Amygdala (tissue), 56 donors: Measurements from ENCODE around the gene HECTD3.
A peak's percentile ranks its signal among the peaks of the same experiment; 100 is the strongest.
"Not testable (repeated sequence)": the region's sequence is repeated elsewhere in the genome, so short reads cannot be mapped to it uniquely, and the experiment has no call there.

Experiments
- DNase-seq, 56 donors: peaks; one replicate each; lab custom pipeline; 2025; lab: John Stamatoyannopoulos, UW

The HECTD3 gene

DNA sequence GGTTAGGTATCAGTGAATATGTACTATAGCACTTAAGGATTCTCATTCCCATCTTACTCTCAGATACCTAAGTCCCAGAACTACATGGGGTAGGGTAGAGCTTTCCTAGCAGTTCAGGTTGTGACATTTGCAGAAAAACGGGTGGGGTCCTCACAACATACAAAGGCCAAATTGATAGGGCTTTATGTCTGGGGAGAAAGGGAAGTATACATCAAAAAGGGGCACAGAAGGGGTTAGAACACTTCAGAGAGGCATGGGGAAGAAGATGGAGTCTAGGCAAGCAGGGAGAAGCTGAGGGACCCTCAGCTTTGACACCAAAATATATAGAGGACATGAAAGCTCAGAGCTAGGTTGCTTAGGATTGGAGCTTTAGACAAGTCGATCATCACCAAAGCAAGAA is 4.6 kb upstream of the HECTD3 start:
- DNase-seq = no peak

DNA sequence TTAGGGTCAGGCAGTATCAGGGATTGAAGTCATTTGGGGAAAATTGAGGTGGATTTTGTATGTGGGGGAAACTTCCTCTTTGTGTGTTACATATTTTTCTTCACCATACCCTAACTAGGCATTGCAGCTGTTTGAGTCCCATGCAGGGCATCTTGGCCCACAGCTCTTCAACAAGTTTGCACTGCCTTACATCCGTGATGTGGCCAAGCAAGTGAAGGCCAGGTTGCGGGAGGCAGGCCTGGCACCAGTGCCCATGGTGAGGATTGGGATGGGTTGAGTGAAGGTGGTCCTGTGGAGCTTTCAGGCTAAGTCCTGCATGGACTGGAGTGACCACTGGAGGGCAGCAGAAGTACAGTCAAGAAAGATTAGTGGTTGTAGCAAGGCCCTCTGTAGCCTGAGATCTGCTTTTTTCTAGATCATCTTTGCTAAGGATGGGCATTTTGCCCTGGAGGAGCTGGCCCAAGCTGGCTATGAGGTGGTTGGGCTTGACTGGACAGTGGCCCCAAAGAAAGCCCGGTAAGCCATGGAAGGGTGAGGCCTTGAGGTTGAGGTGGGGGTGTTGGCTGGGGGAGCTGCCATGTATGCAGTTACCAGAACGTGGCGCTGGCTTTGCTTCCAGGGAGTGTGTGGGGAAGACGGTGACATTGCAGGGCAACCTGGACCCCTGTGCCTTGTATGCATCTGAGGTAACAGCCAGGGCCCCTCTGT is 3.4 kb upstream of the HECTD3 start:
- DNase-seq = peak in 53 of 56 donors; percentile 20 to 92 (median 67)

DNA sequence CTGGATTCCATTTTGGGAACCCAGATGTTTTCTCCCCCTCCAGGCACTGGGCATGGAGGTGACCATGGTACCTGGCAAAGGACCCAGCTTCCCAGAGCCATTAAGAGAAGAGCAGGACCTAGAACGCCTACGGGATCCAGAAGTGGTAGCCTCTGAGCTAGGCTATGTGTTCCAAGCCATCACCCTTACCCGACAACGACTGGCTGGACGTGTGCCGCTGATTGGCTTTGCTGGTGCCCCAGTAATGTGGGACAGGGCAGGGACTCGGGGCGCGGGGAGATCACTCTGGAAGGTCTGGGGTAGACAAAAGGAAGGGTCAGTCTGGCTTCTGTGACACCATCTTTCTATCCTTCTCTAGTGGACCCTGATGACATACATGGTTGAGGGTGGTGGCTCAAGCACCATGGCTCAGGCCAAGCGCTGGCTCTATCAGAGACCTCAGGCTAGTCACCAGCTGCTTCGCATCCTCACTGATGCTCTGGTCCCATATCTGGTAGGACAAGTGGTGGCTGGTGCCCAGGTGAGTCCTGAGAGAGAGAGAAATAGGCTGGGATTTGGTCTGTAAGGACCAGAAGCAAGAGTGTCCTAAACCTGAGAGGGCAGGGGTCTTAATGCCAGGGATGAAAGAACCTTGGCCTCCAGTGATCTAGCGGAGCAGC is 2.6 kb upstream of the HECTD3 start:
- no peak for DNase-seq

DNA sequence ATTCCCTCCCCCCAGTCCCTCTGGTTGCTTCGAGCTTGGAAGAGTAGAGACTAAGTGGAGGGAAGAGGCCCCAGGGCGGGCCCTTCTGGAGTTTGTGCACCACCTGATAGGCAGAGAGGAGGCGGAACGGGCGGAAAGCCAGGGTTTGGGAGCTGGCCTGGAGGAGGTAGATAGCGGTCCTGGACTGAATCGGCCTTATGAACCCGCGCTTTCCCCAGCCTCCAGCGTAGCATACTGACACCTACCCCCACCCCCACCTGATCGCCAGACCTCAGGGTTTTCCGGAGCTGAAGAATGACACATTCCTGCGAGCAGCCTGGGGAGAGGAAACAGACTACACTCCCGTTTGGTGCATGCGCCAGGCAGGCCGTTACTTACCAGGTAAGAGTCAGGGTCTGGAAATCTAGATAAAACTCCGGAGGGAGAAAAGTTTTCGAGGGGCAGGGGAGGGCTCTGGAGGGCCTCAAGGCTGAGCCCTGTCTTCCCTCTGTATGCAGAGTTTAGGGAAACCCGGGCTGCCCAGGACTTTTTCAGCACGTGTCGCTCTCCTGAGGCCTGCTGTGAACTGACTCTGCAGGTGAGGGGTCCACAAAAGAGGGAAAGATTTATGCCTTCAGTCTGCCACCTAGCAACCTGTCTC is 1.6 kb upstream of the HECTD3 start:
- DNase-seq = peak in 31 of 56 donors; percentile 8 to 50 (median 34)

DNA sequence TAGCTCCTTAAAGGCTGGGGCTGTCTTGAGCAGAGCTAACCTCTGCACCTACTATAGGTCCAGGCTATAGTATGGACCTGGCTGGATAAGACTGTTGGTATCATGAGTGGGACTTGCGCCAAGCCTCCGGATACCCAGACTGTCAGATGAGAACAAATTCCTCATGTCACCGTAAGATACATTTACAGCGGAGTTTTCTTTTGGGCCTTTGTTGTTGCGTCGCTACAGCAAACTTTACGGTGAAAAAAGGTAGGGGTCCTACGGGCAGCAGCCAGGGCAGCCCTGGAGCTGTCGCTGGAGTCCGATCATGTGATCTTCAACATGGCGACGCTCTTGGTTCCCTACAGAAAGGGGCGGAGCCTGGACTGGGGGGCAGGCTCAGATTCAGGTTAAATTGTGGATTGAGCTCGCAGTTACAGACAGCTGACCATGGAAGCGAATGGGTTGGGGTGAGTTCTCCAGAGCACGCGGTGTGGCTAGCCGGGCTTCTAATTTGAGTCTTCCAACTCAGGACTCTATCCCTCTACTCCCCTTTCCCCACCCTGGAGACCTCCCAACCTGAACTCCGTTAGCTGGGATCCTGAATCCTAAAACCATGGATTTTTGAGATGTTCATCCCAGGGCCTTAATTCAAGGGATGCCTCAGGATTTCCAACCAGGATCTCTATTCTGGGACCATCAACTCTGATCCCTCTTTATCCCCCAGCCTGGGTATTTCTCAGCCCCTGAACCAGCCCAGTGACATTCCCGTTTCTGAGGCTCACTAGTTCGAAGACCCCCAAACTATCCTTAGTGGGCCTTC is 914 bp upstream of the HECTD3 start, which contains the start of gene UROD:
TSS of gene UROD (plus strand) at position 418 of the 802 bp plus-strand sequence. CDS start at position 430, 12 bp downstream.
- DNase-seq = peak in 55 of 56 donors; percentile 47 to 95 (median 82)

DNA sequence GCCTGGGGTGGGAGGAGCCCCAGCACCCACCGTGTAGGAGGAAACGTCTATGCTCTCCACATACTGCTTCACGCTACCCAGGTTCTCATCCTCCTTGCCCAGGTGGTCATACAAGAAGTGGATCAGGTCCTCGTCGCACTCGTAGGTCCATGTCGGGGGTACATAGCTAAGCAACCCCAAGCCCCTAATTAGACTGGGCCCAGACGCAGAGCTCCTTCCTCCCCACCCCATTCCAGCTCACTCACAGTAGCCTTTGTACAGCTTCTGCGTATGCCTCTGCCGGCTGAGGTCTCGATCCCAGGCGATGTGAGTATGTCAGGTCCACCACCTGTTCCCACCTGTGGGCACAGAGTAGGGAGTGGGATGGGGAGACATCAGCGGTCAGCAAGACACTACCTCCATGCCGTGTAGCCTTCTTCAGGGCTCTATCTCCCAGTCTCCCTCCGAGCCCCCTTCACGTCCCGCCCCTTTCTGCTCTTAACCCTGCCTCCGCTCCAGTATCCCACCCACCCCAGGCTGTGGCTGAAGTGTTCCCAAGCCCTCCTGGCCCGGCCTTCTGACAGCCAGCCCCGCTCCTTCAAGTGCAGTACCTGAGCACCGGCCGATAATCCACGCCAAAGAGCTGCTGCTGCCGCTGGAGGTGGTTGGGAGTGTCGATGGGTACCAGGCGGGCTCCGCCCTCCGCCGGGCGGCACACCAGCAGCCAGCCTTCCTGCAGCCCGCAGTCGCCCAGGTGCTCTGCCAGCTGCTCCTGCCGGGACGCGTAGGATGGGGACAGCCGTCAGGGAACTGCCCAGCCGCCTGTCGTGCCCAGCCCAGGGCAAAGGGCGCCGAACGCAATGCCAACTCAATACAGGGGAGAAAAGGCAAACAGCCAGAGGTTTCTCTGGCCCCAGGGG is 919 bp downstream of the HECTD3 start:
- peak in 4 of 56 donors; percentile 9 to 40 (median 31) for DNase-seq

DNA sequence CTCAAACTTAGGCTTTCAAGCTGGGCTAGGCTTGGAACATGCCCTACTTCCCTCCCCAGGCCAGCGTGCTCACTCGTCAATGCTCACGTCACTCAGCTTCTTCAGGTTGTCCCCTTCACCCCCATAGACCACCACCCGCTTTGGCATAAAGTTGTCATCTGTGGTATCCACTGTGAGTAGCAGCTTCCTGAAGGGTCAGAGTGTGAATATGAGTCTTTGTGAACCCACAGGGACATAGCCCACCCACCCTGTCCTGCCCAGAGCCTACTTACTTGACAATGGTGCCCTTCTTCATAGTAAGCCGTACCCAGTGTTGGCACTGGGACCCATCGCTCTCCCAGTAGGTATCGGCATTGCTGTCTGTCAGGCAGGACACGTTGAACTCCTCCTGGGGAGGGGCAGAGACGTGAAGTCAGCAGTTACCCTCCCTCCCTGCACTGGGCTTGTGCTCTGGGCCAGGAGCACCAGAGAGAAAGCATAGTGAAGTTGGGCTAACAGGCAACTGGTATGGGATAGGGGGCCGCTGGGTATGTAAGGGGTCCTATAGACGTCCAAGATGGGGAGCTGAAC is 1.7 kb downstream of the HECTD3 start:
- DNase-seq = no peak

DNA sequence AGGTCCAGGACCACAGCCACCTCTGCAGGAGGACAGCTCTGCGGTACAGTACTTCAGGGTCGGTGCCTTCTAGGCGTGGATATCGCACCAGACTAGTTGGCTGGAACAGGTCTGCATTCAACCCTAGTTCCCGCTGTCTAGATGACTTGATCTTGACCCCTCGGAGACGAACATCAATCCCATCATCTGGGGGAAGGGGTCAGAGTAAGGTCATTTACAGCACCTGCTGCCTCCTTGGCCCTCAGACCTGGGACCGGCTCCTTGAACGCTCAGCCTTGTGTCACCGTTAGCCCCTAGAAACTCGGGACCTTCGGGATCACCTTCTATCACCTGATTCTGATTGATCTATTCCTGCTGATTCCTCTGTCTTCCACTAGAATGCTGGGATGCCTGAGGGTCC is 2.6 kb downstream of the HECTD3 start:
- no peak for DNase-seq

DNA sequence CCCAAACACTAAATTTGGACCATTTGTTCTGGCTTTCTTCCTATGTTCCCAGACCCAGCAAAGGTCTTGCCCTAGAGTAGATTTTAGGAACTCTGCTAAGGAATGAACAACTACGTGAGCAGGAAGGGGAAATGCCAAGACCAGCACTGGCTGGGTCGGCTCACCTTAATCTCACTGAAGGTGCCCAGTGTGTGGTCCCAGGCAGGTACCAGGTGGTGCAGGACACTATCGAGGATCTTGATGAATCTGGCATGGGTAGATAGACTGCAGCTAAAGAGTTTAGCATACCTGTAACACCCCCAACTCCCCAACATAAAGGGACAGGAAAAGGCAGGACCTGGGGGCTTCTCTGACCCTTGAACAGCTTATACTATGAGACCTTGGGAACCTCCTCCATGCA is 3.0 kb downstream of the HECTD3 start:
- DNase-seq = no peak

DNA sequence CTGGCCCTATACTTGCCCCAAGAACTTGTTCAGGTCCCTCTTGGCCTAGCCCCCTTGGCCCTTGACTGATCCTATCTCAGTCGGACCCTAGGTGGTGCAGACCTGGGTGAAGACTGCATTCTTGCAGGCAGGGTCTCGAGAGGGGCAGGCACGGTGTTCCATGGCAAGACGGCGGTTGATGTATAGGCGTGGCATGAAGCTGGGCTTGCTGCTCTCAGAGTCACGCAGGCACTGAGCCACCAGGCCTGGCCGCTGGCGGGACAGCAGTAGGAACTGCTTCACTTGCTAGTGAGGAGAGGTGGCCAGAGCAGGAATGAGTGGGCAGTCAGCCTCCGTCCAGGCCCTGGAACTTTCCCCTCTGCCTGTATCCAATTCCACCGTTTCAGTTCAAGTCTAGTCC is 3.8 kb downstream of the HECTD3 start:
- no peak for DNase-seq

DNA sequence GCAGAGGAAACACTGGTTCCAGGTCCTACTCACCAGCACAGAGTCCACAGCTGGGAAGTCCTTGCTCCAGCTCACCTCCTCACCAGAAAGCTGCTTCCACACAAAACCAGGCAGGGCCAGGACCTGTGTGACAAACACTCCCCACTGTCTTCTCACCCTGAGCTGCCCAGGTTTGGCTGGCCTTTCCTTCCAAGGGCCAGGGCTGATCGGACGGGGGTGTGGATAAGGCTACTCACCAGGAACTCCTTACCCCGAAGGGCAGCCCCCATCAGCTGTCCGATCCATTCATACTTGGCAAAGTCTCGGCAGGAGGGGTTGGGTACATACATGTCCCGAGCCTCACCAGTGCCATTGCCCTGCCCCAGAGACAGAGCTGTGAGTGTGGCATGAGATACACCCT is 5.4 kb downstream of the HECTD3 start:
- DNase-seq = no peak

DNA sequence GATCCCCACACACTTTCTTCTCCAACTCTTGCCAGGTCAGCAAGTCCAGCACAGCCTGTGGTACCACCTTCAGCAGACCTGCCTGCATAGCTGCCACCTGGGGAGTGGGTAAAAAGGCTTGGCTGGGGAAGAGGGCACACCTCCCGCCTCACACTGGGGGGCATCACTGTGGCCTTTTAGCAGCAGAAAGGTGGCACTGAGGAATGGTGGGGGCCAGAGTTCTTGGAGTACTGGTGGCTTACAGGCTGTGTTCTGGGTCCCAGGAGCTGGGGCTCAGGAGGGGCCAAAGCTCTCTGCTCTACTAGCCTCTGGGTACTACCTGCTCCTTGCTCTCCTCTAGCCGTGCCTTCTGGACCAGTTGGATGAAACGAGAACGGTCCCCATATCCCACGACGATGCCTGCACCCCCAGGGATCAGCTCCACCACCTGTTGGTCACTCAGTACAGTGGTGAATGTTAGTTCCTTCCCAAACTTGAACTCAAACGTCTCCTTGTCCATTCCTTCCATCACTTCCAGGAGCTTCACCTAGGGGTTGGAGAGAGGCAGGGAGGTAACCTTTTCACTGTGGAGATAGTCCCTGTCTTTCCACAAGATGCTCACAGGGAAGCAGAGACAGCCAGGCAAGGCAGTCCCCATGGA is 6.7 kb downstream of the HECTD3 start:
- no peak for DNase-seq

DNA sequence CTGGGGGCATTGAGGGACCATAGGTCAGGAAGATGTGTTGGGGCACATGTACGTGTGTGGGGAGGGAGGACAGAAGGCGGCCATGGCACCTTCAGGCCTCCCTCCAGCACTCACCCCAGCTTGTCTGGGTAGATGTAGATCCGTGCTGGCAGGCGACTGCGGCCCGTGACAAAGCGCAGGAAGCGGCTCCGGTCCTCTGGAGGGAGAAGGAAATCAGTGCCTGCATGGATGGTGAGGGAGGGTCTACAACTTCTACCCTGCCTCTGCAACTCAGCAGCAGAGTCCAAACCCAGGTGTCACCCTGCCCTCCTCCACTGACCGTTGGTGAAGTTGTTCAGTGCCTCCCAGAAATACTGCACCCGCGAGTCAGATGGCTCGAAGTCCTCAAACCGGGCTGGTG is 7.4 kb downstream of the HECTD3 start:
- no peak for DNase-seq

DNA sequence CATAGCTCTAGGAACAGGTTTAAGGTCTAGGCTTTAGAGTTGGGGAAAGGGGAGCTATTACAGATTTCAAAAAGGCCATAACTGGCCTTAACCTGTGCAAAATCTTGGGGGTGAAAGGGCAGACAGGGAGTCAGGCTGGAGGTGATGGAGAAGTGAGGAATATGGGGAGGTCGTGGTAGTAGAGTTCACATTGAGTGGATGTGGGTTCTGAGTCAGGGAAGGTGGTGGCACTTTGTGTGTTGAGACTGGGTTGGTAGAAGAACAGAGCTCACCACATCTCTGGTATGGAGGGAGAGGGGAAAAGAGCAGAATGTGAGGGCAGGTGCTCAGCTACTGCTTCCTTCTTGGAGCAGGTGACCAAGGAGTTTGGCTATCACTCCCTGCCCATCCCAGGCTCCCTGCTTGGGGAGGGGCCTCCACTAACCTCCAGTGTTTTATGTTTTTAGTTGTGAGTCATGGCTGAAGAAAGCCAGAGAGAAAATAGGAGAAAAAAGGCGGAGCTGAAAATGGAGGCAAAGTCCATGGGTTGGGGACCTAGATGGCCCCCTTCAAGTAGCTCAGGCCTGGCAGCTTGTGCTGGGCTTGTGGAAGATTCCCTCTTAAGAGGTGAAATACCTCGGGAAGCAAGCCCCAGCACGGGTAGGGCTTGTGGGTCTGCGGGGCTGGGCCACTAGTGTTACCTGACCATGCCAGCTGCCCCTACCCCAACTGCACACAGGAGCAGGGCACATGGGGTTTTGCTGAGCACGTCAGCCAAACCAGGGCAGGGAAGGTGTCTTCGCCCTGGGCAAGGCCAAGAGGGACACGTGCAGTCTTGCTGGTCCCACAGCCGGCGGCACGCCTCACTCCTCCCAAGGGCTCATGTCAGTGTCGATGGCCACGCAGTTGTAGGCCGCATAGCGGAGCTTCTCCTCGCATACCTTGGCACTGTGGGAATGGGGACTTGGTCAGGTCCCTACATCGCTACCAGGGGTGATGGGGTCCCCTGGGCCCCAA is 8.2 kb downstream of the HECTD3 start:
- no peak for DNase-seq

DNA sequence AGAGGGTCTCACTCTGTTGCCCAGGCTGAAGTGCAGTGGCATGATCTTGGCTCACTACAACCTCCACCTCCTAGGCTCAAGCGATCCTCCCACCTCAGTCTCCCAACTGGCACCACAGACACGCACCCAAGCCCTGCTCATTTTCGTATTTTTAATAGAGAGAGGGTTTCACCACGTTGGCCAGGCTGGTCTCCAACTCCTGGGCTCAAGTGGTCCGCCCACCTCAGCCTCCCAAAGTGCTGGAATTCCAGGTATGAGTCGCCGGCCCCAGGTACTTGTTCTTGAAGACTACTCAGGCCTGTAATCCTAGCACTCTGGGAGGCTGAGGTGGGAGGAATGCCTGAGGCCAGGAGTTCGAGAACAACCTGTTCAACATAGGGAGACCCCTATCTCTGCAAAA is 9.5 kb downstream of the HECTD3 start:
- DNase-seq = not testable (repeated sequence)

DNA sequence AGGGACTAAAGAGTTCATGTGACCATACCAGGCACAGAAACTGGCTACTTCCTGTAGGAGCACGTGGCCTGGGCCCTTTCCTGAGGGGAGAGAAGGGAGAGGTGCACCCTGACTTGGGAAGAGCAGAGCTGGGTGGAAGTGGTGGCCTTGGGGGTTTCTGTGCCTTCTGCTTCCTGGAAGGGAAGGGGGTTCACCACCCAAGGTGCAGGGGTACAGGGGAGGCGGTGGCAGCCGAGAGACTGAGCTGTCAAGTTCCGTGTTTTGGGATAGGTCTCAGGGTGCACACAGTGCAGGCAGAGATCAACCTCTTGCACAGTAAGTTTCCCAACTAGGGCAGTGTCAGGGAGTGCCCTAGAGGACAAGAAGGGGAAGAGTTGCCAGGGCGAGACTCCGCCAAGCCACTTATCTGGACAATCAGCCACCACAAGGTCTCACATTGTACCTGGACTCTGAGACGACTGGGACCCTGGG is 10.1 kb downstream of the HECTD3 start:
- DNase-seq = no peak

DNA sequence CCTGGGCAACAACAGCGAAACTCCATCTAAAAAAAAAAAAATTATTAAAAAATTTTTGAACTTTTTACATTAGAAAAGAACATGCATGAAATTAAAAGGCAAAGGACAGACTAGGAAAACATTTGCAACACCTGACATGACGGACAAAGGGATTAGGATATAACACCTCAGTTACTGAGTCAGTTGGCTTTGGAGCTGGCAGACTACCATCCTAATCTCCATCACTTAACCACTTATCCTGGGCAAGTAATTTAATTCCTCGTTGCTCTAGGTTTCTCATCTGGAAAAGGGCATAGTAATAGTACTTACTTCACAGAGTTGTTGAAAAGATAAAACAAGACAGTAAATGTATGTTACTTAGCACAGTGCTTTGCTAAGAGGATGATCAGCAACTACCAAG is 11.9 kb downstream of the HECTD3 start:
- DNase-seq = no peak
